ENCODE results near the gene POLD3. TPM values are rescaled to one million over a fixed set of nuclear protein-coding genes. Genes with fewer than 3 reads are reported as not detected.
A peak's percentile ranks its signal among the peaks of the same experiment; 100 is the strongest.

Gene POLD3
- total RNA-seq, 1 experiment from 2014 or later = 28.4 TPM

DNA sequence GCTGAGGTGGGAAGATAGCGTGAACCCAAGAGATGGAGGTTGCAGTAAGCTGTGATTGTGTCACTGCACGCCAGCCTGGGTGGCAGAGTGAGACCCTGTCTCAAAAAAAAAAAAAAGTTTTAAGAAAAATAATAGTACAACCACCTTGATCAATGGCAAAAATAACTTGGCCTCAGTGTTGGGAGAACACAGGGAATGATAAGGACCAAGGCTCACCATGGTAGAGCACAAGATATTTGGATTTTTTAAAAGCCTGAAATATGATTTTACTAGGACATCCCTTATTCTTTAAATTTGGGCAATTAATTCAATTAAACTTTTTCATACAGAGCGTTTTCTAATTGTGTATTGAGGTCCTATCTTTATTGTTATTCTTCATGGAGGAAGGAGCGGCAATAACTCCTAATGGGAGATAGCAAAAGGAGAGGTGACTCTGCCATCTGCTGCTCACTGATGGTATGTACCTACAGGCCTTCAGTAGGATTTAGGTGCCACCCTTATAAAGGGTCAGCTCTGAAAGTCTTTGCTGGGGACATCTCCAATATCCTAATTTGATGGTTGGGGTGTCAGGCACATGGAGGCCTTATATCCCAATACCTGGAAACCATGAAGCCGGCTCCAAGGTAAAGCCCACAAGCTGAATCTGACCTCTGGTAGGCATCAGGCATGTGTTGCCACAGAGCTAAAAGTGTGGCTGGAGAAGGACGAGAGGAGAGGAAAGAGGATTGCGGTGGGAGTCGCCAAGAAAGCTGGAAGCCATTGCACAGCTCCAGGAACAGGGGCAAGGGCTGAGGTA lies 21.9 kb upstream of the POLD3 start:
- TF ChIP-seq, protein P1, sequence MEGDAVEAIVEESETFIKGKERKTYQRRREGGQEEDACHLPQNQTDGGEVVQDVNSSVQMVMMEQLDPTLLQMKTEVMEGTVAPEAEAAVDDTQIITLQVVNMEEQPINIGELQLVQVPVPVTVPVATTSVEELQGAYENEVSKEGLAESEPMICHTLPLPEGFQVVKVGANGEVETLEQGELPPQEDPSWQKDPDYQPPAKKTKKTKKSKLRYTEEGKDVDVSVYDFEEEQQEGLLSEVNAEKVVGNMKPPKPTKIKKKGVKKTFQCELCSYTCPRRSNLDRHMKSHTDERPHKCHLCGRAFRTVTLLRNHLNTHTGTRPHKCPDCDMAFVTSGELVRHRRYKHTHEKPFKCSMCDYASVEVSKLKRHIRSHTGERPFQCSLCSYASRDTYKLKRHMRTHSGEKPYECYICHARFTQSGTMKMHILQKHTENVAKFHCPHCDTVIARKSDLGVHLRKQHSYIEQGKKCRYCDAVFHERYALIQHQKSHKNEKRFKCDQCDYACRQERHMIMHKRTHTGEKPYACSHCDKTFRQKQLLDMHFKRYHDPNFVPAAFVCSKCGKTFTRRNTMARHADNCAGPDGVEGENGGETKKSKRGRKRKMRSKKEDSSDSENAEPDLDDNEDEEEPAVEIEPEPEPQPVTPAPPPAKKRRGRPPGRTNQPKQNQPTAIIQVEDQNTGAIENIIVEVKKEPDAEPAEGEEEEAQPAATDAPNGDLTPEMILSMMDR (conservative IDR thresholded peaks at IDR 0.05; ENCODE audit: low read depth, low read length) = peak; percentile 97
- TF ChIP-seq EZH2phosphoT487 (IDR thresholded peaks at IDR 0.05; ENCODE audit: borderline replicate concordance, low read length) = no peak
- no peak for TF ChIP-seq EZH2 (IDR thresholded peaks at IDR 0.05; ENCODE audit: low read length, unreplicated experiment)
- ATAC-seq (peak; percentile 86), DNase-seq (peak; percentile 85)
- Histone ChIP-seq H3F3A (ENCODE audit: low read length, unreplicated experiment) (no peaks in the 10 kb centered on the region), H3K27me3 (ENCODE audit: low read length) (no peaks in the 10 kb centered on the region), H3K9me3 (ENCODE audit: low read length) (no peaks in the 10 kb centered on the region), H2AFZ (ENCODE audit: low read length) (no peak overlapping the region), H3K4me1 (ENCODE audit: insufficient read depth, low read length) (peaks cover 5% of the 10 kb centered on the region; the same call in 1 of the 2 replicates), H3K27ac (ENCODE audit: low read length) (no peak overlapping the region), H3K4me3 (ENCODE audit: low read length) (no peak overlapping the region), H3K9me2 (replicated peaks; ENCODE audit: low read length) (no peaks in the 10 kb centered on the region), H3K4me2 (ENCODE audit: low read length) (no peak overlapping the region), H3K9ac (ENCODE audit: low read length) (no peak overlapping the region), H3K79me2 (ENCODE audit: low read length) (no peaks in the 10 kb centered on the region), H3K36me3 (ENCODE audit: low read depth, low read length) (no peaks in the 10 kb centered on the region), H4K20me1 (ENCODE audit: low read length) (no peaks in the 10 kb centered on the region)
- POLR2A ChIA-PET (ENCODE audit: unreplicated experiment) = interaction anchor here (1.0 kb wide), 1 partner anchor 77 kb away, joined by 7 read pairs; the partner anchor contains the start of gene LIPT2
- no TSS peak for BruUV-seq (replicated peaks)
- intact Hi-C loops (cut with micrococcal nuclease) = loop anchor here (1.0 to 10.0 kb wide), 5 partner anchors 46 to 314 kb away; no protein-coding TSS in a partner anchor
- CTCF ChIA-PET = interaction anchor here (0.6 to 3.7 kb wide), 6 partner anchors 46 to 315 kb away, joined by 3 to 37 read pairs (median 8); partner anchors contain the start of gene LIPT2

DNA sequence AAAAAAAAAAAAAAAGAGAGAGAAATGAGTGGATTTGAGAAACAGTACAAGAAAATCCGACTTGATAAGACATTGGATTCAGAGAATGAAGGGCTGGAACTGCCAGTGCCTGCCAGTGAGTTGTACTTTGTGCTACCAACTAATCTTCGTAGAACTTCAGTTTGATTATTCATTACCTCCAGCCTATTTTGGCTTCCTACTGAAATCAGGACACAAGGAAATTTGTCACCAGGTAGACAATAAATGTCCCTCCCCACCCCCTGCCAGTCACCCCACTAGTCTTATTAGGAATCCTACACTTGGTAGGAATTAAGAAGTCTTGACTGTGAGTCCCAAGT lies 21.4 kb upstream of the POLD3 start:
- H3F3A ChIP-seq (ENCODE audit: low read length, unreplicated experiment) = no peaks in the 10 kb centered on the region
- no peaks in the 10 kb centered on the region for H3K9me2 ChIP-seq (replicated peaks; ENCODE audit: low read length)
- intact Hi-C loops (cut with micrococcal nuclease) = loop anchor here (2.0 to 10.0 kb wide), 3 partner anchors 46 to 314 kb away; no protein-coding TSS in a partner anchor
- no TSS peak for BruUV-seq (replicated peaks)
- H3K27me3 ChIP-seq (ENCODE audit: low read length) = no peaks in the 10 kb centered on the region
- no peak overlapping the region for H3K4me2 ChIP-seq (ENCODE audit: low read length)
- H3K4me3 ChIP-seq (ENCODE audit: low read length) = no peak overlapping the region
- no peaks in the 10 kb centered on the region for H3K36me3 ChIP-seq (ENCODE audit: low read depth, low read length)
- no peaks in the 10 kb centered on the region for H4K20me1 ChIP-seq (ENCODE audit: low read length)
- no peak overlapping the region for H3K27ac ChIP-seq (ENCODE audit: low read length)
- no peak overlapping the region for H2AFZ ChIP-seq (ENCODE audit: low read length)
- peaks cover 5% of the 10 kb centered on the region; the same call in 1 of the 2 replicates for H3K4me1 ChIP-seq (ENCODE audit: insufficient read depth, low read length)
- ATAC-seq (no peak), DNase-seq (no peak)
- POLR2A ChIA-PET (ENCODE audit: unreplicated experiment) = interaction anchor here (1.0 kb wide), 1 partner anchor 77 kb away, joined by 7 read pairs; the partner anchor contains the start of gene LIPT2
- TF ChIP-seq EZH2 (IDR thresholded peaks at IDR 0.05; ENCODE audit: low read length, unreplicated experiment) (no peak), EZH2phosphoT487 (IDR thresholded peaks at IDR 0.05; ENCODE audit: borderline replicate concordance, low read length) (no peak)
- no peaks in the 10 kb centered on the region for H3K79me2 ChIP-seq (ENCODE audit: low read length)
- H3K9me3 ChIP-seq (ENCODE audit: low read length) = no peaks in the 10 kb centered on the region
- H3K9ac ChIP-seq (ENCODE audit: low read length) = no peak overlapping the region
- CTCF ChIA-PET = interaction anchor here (0.6 to 3.7 kb wide), 5 partner anchors 47 to 315 kb away, joined by 3 to 37 read pairs (median 5); partner anchors contain the start of gene LIPT2

DNA sequence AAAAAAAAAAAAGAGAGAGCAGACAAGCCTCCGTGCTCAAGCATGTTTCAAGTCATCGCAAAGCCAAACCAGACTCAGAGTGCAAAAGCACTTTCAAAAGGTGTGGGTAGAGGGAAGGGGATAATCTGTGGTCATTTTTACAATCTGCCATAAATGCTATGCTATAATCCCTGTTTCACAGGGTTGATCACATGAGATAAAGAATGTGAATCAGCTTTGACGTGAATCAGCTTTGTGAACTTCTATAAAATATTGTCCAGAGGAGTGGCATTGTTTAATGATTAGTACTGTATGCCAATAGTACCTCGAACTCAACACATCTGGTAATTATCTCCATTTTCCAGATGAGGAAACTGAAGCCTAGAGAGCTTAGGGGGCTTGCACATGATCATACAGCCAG lies 20.0 kb upstream of the POLD3 start:
- Histone ChIP-seq H3K9me2 (replicated peaks; ENCODE audit: low read length) (no peaks in the 10 kb centered on the region), H3K9me3 (ENCODE audit: low read length) (no peaks in the 10 kb centered on the region), H3F3A (ENCODE audit: low read length, unreplicated experiment) (no peaks in the 10 kb centered on the region), H3K4me1 (ENCODE audit: insufficient read depth, low read length) (peaks cover 5% of the 10 kb centered on the region; the same call in 1 of the 2 replicates), H3K36me3 (ENCODE audit: low read depth, low read length) (no peaks in the 10 kb centered on the region), H3K4me3 (ENCODE audit: low read length) (no peak overlapping the region), H4K20me1 (ENCODE audit: low read length) (no peaks in the 10 kb centered on the region), H3K4me2 (ENCODE audit: low read length) (no peak overlapping the region), H3K27ac (ENCODE audit: low read length) (no peak overlapping the region), H2AFZ (ENCODE audit: low read length) (no peak overlapping the region), H3K9ac (ENCODE audit: low read length) (no peak overlapping the region), H3K27me3 (ENCODE audit: low read length) (no peaks in the 10 kb centered on the region), H3K79me2 (ENCODE audit: low read length) (no peaks in the 10 kb centered on the region)
- ChIA-PET POLR2A (ENCODE audit: unreplicated experiment) (no interaction called here), CTCF (interaction anchor here (2.4 to 3.7 kb wide), 2 partner anchors 119 to 317 kb away, joined by 5 to 37 read pairs; no protein-coding TSS in a partner anchor)
- ATAC-seq (peak; percentile 48), DNase-seq (peak; percentile 51)
- BruUV-seq (replicated peaks) = no TSS peak
- TF ChIP-seq, protein P1 (conservative IDR thresholded peaks at IDR 0.05; ENCODE audit: low read depth, low read length) = no peak
- TF ChIP-seq EZH2 (IDR thresholded peaks at IDR 0.05; ENCODE audit: low read length, unreplicated experiment) (no peak), EZH2phosphoT487 (IDR thresholded peaks at IDR 0.05; ENCODE audit: borderline replicate concordance, low read length) (no peak)
- intact Hi-C loops (cut with micrococcal nuclease) = loop anchor here (10.0 kb wide), 1 partner anchor 48 kb away; no protein-coding TSS in a partner anchor

Data from PC-3 (cell line).